Panc1 (cell line): Measurements from ENCODE around the gene TMPRSS3. TPM values are rescaled to one million over a fixed set of nuclear protein-coding genes. Genes with fewer than 3 reads are reported as not detected.

Experiments
- ATAC-seq: fragments of 200-7000 bp; cut with Tn5 transposase; 2 replicates; pipeline ENCODE4 v1.9.1; 2020; ENCODE audit warnings: mild to moderate bottlenecking, moderate library complexity
- BruUV-seq: library from RNA; stranded (reverse); fragments of 400-500 nt; replicated peaks from 2 replicates; lab custom pipeline; 2021; lab: Mats Ljungman, UMichigan
- CTCF ChIA-PET: fragments of 300-600 bp; sonication (Branson Sonifier 250); formaldehyde crosslinking; loops from one replicate; lab custom pipeline; 2022; ENCODE audit warnings: antibody characterized with exemption; lab: Charles Lee
- POLR2A ChIA-PET: fragments of 300-600 bp; sonication (Branson Sonifier 250); formaldehyde crosslinking; loops from one replicate; lab custom pipeline; 2022; ENCODE audit warnings: antibody characterized with exemption; lab: Charles Lee
- DNase-seq: peaks from one replicate; pipeline ENCODE4 v3.0.0-alpha.2; 2010; ENCODE audit warnings: low read depth, low spot score
- H3K27ac ChIP-seq: 2 replicates; pipeline ENCODE4 v1.5.1; 2011; ENCODE audit warnings: mild to moderate bottlenecking, low read length, inconsistent platforms
- H3K27me3 ChIP-seq: fragments of 200-500 bp; sonication (Bioruptor generic); 2 replicates; pipeline ENCODE4 v1.6.0; 2014; ENCODE audit warnings: low read length, inconsistent platforms; ENCODE audit not compliant: control insufficient read depth, insufficient read depth
- H3K36me3 ChIP-seq: fragments of 200-500 bp; sonication (Bioruptor generic); 2 replicates; pipeline ENCODE4 v1.5.1; 2014; ENCODE audit warnings: inconsistent platforms, mild to moderate bottlenecking, low read length, moderate library complexity; ENCODE audit not compliant: control insufficient read depth, insufficient read depth
- H3K4me1 ChIP-seq: 2 replicates; pipeline ENCODE4 v1.5.1; 2011; ENCODE audit warnings: inconsistent platforms, mild to moderate bottlenecking, low read length, moderate library complexity; ENCODE audit not compliant: control insufficient read depth, insufficient read depth
- H3K4me3 ChIP-seq, 2 experiments: 2 replicates each; pipeline ENCODE4 v1.5.1; 2011 to 2012; ENCODE audit warnings: low read depth in 2 of 2, low read length in 2 of 2, mild to moderate bottlenecking in 2 of 2, inconsistent platforms in 1 of 2, moderate library complexity in 1 of 2
- H3K9me3 ChIP-seq: fragments of 200-500 bp; sonication (Bioruptor generic); 2 replicates; pipeline ENCODE4 v1.5.1; 2014; ENCODE audit warnings: low read depth, mild to moderate bottlenecking, inconsistent platforms, low read length, moderate library complexity; ENCODE audit not compliant: control insufficient read depth, insufficient read depth
- CTCF ChIP-seq: fragments of 450-650 bp; IDR thresholded peaks from 2 replicates; pipeline ENCODE4 v1.5.1; 2017; ENCODE audit warnings: mild to moderate bottlenecking
- POLR2AphosphoS5 ChIP-seq: IDR thresholded peaks from 2 replicates; pipeline ENCODE4 v1.6.1; 2012; ENCODE audit warnings: mild to moderate bottlenecking, low read depth, low read length, moderate library complexity
- REST ChIP-seq, 2 experiments: IDR thresholded peaks; 2 replicates each; pipeline ENCODE4 v1.6.1; 2011 to 2012; ENCODE audit warnings: low read depth in 2 of 2, control low read depth in 1 of 2, low read length in 1 of 2, mild to moderate bottlenecking in 1 of 2, moderate library complexity in 1 of 2; ENCODE audit not compliant: insufficient read depth in 1 of 2
- SIN3A ChIP-seq: IDR thresholded peaks from 2 replicates; pipeline ENCODE4 v1.6.1; 2012; ENCODE audit warnings: low read depth, mild to moderate bottlenecking, low read length, moderate library complexity, borderline replicate concordance; ENCODE audit not compliant: insufficient read depth
- TCF7L2 ChIP-seq: IDR thresholded peaks from 2 replicates; pipeline ENCODE4 v1.6.1; 2011; ENCODE audit warnings: mild to moderate bottlenecking, low read depth, low read length, inconsistent platforms
- in situ Hi-C: cut with HindIII; loops from 2 replicates; pipeline ENCODE4 v1.10.0; 2016; ENCODE audit warnings: low sequenced_read_pairs, low pct_unique_long_range_greater_than_20kb
- intact Hi-C: fragments of 100-400 bp; cut with micrococcal nuclease; formaldehyde crosslinking; loops from one replicate; pipeline ENCODE4 v1.10.0; 2022; ENCODE audit not compliant: unreplicated experiment
- total RNA-seq: library from RNA; stranded (reverse); gene quantifications from one replicate; pipeline ENCODE4 v1.2.1, GENCODE V29; 2021; ENCODE audit not compliant: unreplicated experiment

Gene TMPRSS3
- total RNA-seq, 1 experiment from 2014 or later, result not detected

- Histone ChIP-seq H3K9me3 (no peaks in the 10 kb centered on the region), H3K27ac (no peak overlapping the region), H3K4me3 (no peak overlapping the region), H3K36me3 (no peaks in the 10 kb centered on the region), H3K27me3 (no peaks in the 10 kb centered on the region), H3K4me1 (no peaks in the 10 kb centered on the region)
- no peak for TF ChIP-seq SIN3A
- TF ChIP-seq REST (IDR thresholded peaks at IDR 0.05; ENCODE audit: insufficient read depth in 1 of 2, low read depth in 2 of 2, low read length in 1 of 2), result no peak
- no peak for TF ChIP-seq POLR2AphosphoS5
- no peak for TF ChIP-seq CTCF
- TF ChIP-seq TCF7L2, result no peak
- ATAC-seq (no peak), DNase-seq (no peak)
- POLR2A ChIA-PET, result no interaction called here
- no TSS peak for BruUV-seq
- CTCF ChIA-PET, result no interaction called here
- intact Hi-C loops, result no loop called here
- in situ Hi-C loops, result no loop called here
These were observed 21.4 kb downstream of the TMPRSS3 start for GRCh38 chr21:42374457-42374856.

- Histone ChIP-seq H3K27me3 (no peaks in the 10 kb centered on the region), H3K4me1 (no peaks in the 10 kb centered on the region), H3K36me3 (no peaks in the 10 kb centered on the region), H3K27ac (no peak overlapping the region), H3K9me3 (no peaks in the 10 kb centered on the region), H3K4me3 (no peak overlapping the region)
- DNase-seq, result no peak
- no TSS peak for BruUV-seq
- intact Hi-C loops, result no loop called here
- in situ Hi-C loops, result no loop called here
- CTCF ChIA-PET, result interaction anchor here (1.3 kb wide), 1 partner anchor 37 kb away, joined by 4 read pairs; no protein-coding TSS in a partner anchor
- ATAC-seq, result no peak
- TF ChIP-seq CTCF (no peak), POLR2AphosphoS5 (no peak), SIN3A (no peak), TCF7L2 (no peak), REST (IDR thresholded peaks at IDR 0.05; ENCODE audit: insufficient read depth in 1 of 2, low read depth in 2 of 2, low read length in 1 of 2) (no peak)
- POLR2A ChIA-PET, result no interaction called here
These were observed 21.9 kb downstream of the TMPRSS3 start for GRCh38 chr21:42373908-42374455.
